GM18951 (cell line): Measurements from ENCODE around the gene NOC2L.
"Not testable (repeated sequence)": the region's sequence is repeated elsewhere in the genome, so short reads cannot be mapped to it uniquely, and the experiment has no call there.

Source experiments
- POLR2A ChIP-seq: IDR thresholded peaks from 4 replicates; pipeline ENCODE4 v1.6.1; 2011; ENCODE audit warnings: mild to moderate bottlenecking; ENCODE audit not compliant: insufficient read length, insufficient read depth; ENCODE audit errors: extremely low read depth
- in situ Hi-C: fragments of 300-500 bp; cut with MboI; formaldehyde crosslinking; loops from one replicate; pipeline ENCODE4 v1.12.0; 2022; ENCODE audit warnings: low sequenced_read_pairs, mixed read lengths, inconsistent platforms; ENCODE audit not compliant: unreplicated experiment

NOC2L gene

GRCh38 chr1:984476-984814, 25.4 kb upstream of the NOC2L start:
- no peak for TF ChIP-seq POLR2A
- in situ Hi-C loops, result no loop called here

GRCh38 chr1:983798-984475, 24.9 kb upstream of the NOC2L start:
- in situ Hi-C loops, result no loop called here

GRCh38 chr1:982765-983436, 23.8 kb upstream of the NOC2L start:
- in situ Hi-C loops, result no loop called here
- TF ChIP-seq POLR2A, result no peak

More at GRCh38 chr1:983798-984475, 24.9 kb upstream of the NOC2L start:
- no peak for TF ChIP-seq POLR2A

GRCh38 chr1:981955-982558, 23.0 kb upstream of the NOC2L start, which contains the start of gene PERM1:
PERM1 (minus strand) TSS chr1:982093; CDS start chr1:981029, 1,064 bp downstream.
- no peak for TF ChIP-seq POLR2A
- in situ Hi-C loops, result no loop called here

- no peak for TF ChIP-seq POLR2A
- in situ Hi-C loops, result no loop called here
Measured at GRCh38 chr1:981491-981954, 22.5 kb upstream of the NOC2L start.

GRCh38 chr1:980602-981395, 21.7 kb upstream of the NOC2L start:
- in situ Hi-C loops, result no loop called here
- no peak for TF ChIP-seq POLR2A

- in situ Hi-C loops, result no loop called here
Measured at GRCh38 chr1:980137-980571, 21.1 kb upstream of the NOC2L start.

GRCh38 chr1:979744-980072, 20.7 kb upstream of the NOC2L start:
- TF ChIP-seq POLR2A, result no peak
- in situ Hi-C loops, result no loop called here

More at GRCh38 chr1:980137-980571, 21.1 kb upstream of the NOC2L start:
- no peak for TF ChIP-seq POLR2A

- TF ChIP-seq POLR2A, result no peak
- in situ Hi-C loops, result no loop called here
Measured at GRCh38 chr1:978835-979743, 20.0 kb upstream of the NOC2L start.

- in situ Hi-C loops, result no loop called here
- TF ChIP-seq POLR2A, result no peak
Measured at GRCh38 chr1:978069-978834, 19.2 kb upstream of the NOC2L start.

- in situ Hi-C loops, result not testable (repeated sequence)
Measured at GRCh38 chr1:976791-977190, 17.7 kb upstream of the NOC2L start.
